ENCODE data around the gene CEP19. TPM values are rescaled to one million over a fixed set of nuclear protein-coding genes. Genes with fewer than 3 reads are reported as not detected.

The CEP19 gene
- total and polyA plus RNA-seq, 12 donors = 0.88 to 11.5 (median 3.1) TPM

DNA sequence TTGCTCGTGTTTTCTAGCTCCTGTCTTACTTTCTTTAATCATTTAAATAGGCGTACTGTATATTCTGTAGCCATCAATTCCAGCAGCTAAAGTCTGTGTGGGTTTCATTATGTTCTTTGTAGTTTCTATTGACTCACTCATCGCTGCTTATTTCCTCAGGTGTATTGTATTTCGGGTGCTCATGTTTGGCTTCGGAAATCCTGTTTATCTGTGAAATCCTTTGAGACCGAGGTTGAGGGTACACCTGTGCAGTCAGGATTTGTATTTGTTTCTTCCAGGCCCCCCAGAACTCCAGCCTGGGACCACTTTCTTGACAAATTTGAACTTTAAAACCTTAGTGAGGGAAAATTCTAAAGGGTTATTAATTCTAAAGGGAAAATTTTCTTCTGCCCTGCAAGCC lies 25.6 kb upstream of the CEP19 start:
- Histone ChIP-seq H3K4me3 (no peak overlapping the region), H3K27ac (no peak overlapping the region), H3K36me3 (replicated peaks in 1 of 2) (no peaks in the 10 kb centered on the region), H3K27me3 (no peaks in the 10 kb centered on the region), H3K9me3 (replicated peaks in 1 of 3) (no peaks in the 10 kb centered on the region), H3K4me1 (replicated peaks in 1 of 2) (peaks cover 6 to 16% of the 10 kb centered on the region in 2 donors)
- intact Hi-C loops (cut with DNase I) = no loop called here
- no peak for DNase-seq
- TF ChIP-seq, protein P1, sequence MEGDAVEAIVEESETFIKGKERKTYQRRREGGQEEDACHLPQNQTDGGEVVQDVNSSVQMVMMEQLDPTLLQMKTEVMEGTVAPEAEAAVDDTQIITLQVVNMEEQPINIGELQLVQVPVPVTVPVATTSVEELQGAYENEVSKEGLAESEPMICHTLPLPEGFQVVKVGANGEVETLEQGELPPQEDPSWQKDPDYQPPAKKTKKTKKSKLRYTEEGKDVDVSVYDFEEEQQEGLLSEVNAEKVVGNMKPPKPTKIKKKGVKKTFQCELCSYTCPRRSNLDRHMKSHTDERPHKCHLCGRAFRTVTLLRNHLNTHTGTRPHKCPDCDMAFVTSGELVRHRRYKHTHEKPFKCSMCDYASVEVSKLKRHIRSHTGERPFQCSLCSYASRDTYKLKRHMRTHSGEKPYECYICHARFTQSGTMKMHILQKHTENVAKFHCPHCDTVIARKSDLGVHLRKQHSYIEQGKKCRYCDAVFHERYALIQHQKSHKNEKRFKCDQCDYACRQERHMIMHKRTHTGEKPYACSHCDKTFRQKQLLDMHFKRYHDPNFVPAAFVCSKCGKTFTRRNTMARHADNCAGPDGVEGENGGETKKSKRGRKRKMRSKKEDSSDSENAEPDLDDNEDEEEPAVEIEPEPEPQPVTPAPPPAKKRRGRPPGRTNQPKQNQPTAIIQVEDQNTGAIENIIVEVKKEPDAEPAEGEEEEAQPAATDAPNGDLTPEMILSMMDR (IDR thresholded peaks at IDR 0.05) = no peak
- TF ChIP-seq POLR2A (IDR thresholded peaks at IDR 0.05) = no peak
- 90 to 96% (median 92%) methylated on average over 6 of the region's 6 CpGs for WGBS, 4 donors

DNA sequence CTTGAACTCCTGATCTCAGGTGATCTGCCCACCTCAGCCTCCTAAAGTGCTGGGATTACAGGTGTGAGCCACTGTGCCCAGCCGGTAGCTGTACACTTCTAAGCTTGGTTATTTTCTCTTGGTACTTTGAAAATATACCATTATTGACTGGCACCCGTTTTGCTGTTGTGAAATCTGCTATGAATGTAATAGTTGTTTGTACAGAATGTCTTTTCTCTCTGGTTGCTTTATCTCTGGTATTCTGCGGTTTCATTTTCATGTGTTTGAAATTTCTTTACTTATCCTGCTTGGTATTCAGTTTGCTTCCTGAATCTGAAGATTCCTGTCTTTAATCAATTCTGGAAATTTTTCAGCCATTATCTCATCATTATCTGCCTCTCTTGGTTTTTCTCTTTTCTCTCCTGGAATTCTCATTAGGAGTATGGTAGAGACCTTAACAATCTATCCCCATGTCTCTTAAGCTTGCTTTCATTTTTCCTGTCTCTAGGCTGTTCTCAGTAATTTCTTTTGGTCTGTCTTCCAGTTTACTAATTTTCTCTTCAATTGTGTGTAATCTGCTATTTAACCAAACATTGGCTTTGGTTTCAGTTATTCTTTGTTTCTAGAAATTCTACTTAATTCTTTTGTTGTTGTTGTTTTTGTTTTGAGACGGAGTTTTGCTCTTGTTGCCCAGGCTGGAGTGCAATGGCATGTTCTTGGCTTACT lies 24.8 kb upstream of the CEP19 start:
- TF ChIP-seq POLR2A (IDR thresholded peaks at IDR 0.05) = no peak
- TF ChIP-seq, protein P1 (IDR thresholded peaks at IDR 0.05) = no peak
- Histone ChIP-seq H3K27me3 (no peaks in the 10 kb centered on the region), H3K4me3 (no peak overlapping the region), H3K4me1 (replicated peaks in 1 of 2) (peaks cover 6 to 12% of the 10 kb centered on the region in 2 donors), H3K36me3 (replicated peaks in 1 of 2) (no peaks in the 10 kb centered on the region), H3K9me3 (replicated peaks in 1 of 3) (no peaks in the 10 kb centered on the region), H3K27ac (no peak overlapping the region)
- no peak for DNase-seq
- intact Hi-C loops (cut with DNase I) = no loop called here
- WGBS, 4 donors = 93 to 96% (median 95%) methylated on average over 4 of the region's 4 CpGs

DNA sequence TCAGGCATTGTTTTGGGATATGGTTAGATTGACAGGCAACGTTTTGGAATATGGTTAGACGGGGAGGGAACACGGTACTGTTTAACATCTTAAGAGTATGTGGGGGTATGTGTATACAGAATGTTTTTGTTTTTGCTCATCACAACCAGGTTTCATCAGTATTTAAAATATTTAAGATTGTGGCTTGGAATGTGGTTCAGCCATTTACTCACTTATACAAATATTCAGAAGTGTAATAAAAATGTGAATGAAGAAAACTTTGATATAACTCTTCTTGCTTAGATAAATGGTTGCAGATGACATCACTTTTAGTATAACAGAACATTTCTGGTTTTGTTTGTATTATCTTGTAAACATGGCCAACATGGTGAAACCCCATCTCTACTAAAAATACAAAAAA lies 23.7 kb upstream of the CEP19 start:
- intact Hi-C loops (cut with DNase I) = no loop called here
- peaks cover 0 to 4% of the 10 kb centered on the region in 2 donors for H3K4me1 ChIP-seq (replicated peaks in 1 of 2)

DNA sequence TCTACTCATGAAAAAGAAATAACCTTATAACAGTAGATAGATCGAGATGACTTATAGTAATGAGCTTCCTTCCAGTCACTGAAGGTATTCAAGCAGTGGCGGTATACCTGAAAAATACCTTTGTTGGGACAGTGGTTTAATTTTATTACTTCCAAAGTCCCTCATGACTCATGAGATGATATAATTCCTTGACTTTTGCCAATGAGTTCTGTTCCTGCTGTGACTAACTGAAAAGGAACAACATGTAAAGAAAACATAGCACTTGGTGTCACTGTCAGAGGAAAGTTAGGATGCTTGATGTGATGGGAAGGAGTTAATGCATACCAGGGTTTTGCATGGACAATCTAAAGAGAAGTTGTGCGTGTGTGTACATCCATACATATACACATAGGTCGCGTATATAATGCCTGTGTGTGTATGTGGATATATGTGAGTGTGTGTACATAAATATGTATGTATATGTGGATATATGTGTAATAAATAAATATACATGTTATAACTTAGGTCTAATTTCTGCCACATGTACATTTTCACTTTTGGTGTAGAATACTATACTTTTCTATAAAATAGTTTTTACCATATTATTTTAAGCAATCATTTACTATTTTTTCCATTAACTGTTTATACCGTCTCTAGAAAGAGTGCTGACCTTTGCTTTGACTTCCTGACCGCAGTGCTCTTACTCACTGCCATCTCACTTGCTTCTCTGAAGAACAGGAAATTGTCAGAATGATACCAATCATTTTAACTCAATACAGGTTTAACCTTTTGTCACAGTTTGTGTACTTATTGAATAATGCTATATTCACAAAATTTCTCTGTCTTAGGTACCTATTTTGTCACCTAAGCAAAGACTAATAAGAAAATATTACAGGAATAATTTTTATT lies 15.0 kb upstream of the CEP19 start:
- Histone ChIP-seq H3K27me3 (no peaks in the 10 kb centered on the region), H3K4me3 (no peak overlapping the region), H3K36me3 (replicated peaks in 1 of 2) (no peaks in the 10 kb centered on the region), H3K9me3 (replicated peaks in 1 of 3) (no peaks in the 10 kb centered on the region), H3K4me1 (replicated peaks in 1 of 2) (no peaks in the 10 kb centered on the region), H3K27ac (no peak overlapping the region)
- no peak for DNase-seq
- TF ChIP-seq, protein P1 (IDR thresholded peaks at IDR 0.05) = no peak
- TF ChIP-seq POLR2A (IDR thresholded peaks at IDR 0.05) = no peak
- intact Hi-C loops (cut with DNase I) = no loop called here
- WGBS, 4 donors = 84 to 91% (median 89%) methylated on average over 7 of the region's 7 CpGs

More for the DNA sequence above, 23.7 kb upstream of the CEP19 start:
- Histone ChIP-seq H3K27ac (no peak overlapping the region), H3K9me3 (replicated peaks in 1 of 3) (no peaks in the 10 kb centered on the region), H3K27me3 (no peaks in the 10 kb centered on the region), H3K36me3 (replicated peaks in 1 of 2) (no peaks in the 10 kb centered on the region), H3K4me3 (no peak overlapping the region)
- 88 to 98% (median 95%) methylated on average over 3 of the region's 3 CpGs for WGBS, 4 donors
- no peak for DNase-seq
- TF ChIP-seq POLR2A (IDR thresholded peaks at IDR 0.05) = no peak
- TF ChIP-seq, protein P1 (IDR thresholded peaks at IDR 0.05) = no peak

Data from adrenal gland (tissue), 12 donors.